SU-DHL-6 (cell line): ENCODE results near the gene PCLO.

Experiments
- H2AFZ ChIP-seq: fragments of 200-600 bp; sonication (generic); 2 replicates; pipeline ENCODE4 v1.6.1; 2014; ENCODE audit warnings: low read depth, mild to moderate bottlenecking, moderate library complexity, mixed read lengths, antibody characterized with exemption, low read length; ENCODE audit not compliant: severe bottlenecking
- H3F3A ChIP-seq: fragments of 200-600 bp; shearing (Covaris generic); 2 replicates; pipeline ENCODE4 v1.6.0; 2016; ENCODE audit warnings: antibody characterized with exemption, mild to moderate bottlenecking; ENCODE audit not compliant: insufficient read depth
- H3K27ac ChIP-seq: fragments of 200-600 bp; sonication (generic); 2 replicates; pipeline ENCODE4 v1.5.1; 2016; ENCODE audit warnings: low read depth, mild to moderate bottlenecking, low read length, moderate library complexity, mixed read lengths
- H3K27me3 ChIP-seq: fragments of 200-600 bp; sonication (generic), shearing (Covaris generic); 2 replicates; pipeline ENCODE4 v1.6.0; 2014; ENCODE audit warnings: mild to moderate bottlenecking, low read length
- H3K36me3 ChIP-seq: fragments of 200-600 bp; sonication (generic); 2 replicates; pipeline ENCODE4 v1.6.1; 2014; ENCODE audit warnings: mild to moderate bottlenecking, low read length, mixed read lengths
- H3K4me2 ChIP-seq: fragments of 300-600, 200-600 bp; shearing (Covaris generic), sonication (generic); 2 replicates; pipeline ENCODE4 v1.6.0; 2014; ENCODE audit warnings: low read length, low read depth, mild to moderate bottlenecking; ENCODE audit not compliant: poor library complexity, severe bottlenecking
- H3K4me3 ChIP-seq: fragments of 200-600 bp; sonication (generic); 2 replicates; pipeline ENCODE4 v1.5.1; 2014; ENCODE audit warnings: antibody characterized with exemption, low read length, mild to moderate bottlenecking, mixed read lengths; ENCODE audit not compliant: insufficient read depth, poor library complexity, severe bottlenecking
- H3K79me2 ChIP-seq: fragments of 200-600 bp; sonication (generic); 2 replicates; pipeline ENCODE4 v1.6.1; 2014; ENCODE audit warnings: mild to moderate bottlenecking, low read length, moderate library complexity; ENCODE audit not compliant: insufficient read depth
- H3K9ac ChIP-seq: fragments of 200-600 bp; sonication (generic); 2 replicates; pipeline ENCODE4 v1.7.0; 2014; ENCODE audit warnings: mild to moderate bottlenecking, low read length
- H3K9me2 ChIP-seq: fragments of 200-600 bp; sonication (generic); replicated peaks from 2 replicates; pipeline ENCODE4 v1.6.1; 2014; ENCODE audit warnings: low read length; ENCODE audit not compliant: insufficient read depth
- H3K9me3 ChIP-seq: fragments of 200-600 bp; sonication (generic); 2 replicates; pipeline ENCODE4 v1.6.1; 2014; ENCODE audit warnings: low read length, mixed read lengths; ENCODE audit not compliant: insufficient read depth
- H4K20me1 ChIP-seq: fragments of 200-600 bp; sonication (generic); 2 replicates; pipeline ENCODE4 v1.6.1; 2014; ENCODE audit warnings: low read depth, mild to moderate bottlenecking, antibody characterized with exemption, low read length, moderate library complexity, mixed read lengths
- CTCF ChIP-seq: fragments of 200-600 bp; sonication (generic); IDR thresholded peaks from one replicate; pipeline ENCODE4 v1.5.1; 2017; ENCODE audit warnings: antibody characterized with exemption, mild to moderate bottlenecking, low read length, moderate library complexity; ENCODE audit not compliant: insufficient read depth, poor library complexity, severe bottlenecking
- EZH2phosphoT487 ChIP-seq: fragments of 200-600 bp; sonication (generic), shearing (Covaris generic); conservative IDR thresholded peaks from 2 replicates; pipeline ENCODE4 v1.6.1; 2018; ENCODE audit warnings: mild to moderate bottlenecking, antibody characterized with exemption, low read length, moderate library complexity, mixed read lengths

Gene PCLO

GRCh38 chr7:83072576-83073517 lies 89.8 kb downstream of the PCLO start:
- TF ChIP-seq CTCF (no peak), EZH2phosphoT487 (no peak)
- H3K27ac ChIP-seq = no peak overlapping the region
- no peak overlapping the region for H3K4me2 ChIP-seq
- no peaks in the 10 kb centered on the region for H3K9me3 ChIP-seq
- no peaks in the 10 kb centered on the region for H3K79me2 ChIP-seq
- H3F3A ChIP-seq = no peaks in the 10 kb centered on the region
- H3K4me3 ChIP-seq = no peak overlapping the region
- no peak overlapping the region for H3K9ac ChIP-seq
- H3K9me2 ChIP-seq = no peaks in the 10 kb centered on the region
- H3K36me3 ChIP-seq = no peaks in the 10 kb centered on the region
- H2AFZ ChIP-seq = no peak overlapping the region
- H3K27me3 ChIP-seq = no peaks in the 10 kb centered on the region
- no peaks in the 10 kb centered on the region; the same call in 1 of the 2 replicates for H4K20me1 ChIP-seq

- H3K4me2 ChIP-seq = no peak overlapping the region
- H4K20me1 ChIP-seq = no peaks in the 10 kb centered on the region
- H3K9me2 ChIP-seq = no peaks in the 10 kb centered on the region
- no peaks in the 10 kb centered on the region for H3K36me3 ChIP-seq
- H3K27me3 ChIP-seq = no peaks in the 10 kb centered on the region
- H3K9ac ChIP-seq = no peak overlapping the region
- H3K79me2 ChIP-seq = no peaks in the 10 kb centered on the region
- no peaks in the 10 kb centered on the region for H3K9me3 ChIP-seq
- H3F3A ChIP-seq = no peaks in the 10 kb centered on the region
- no peak overlapping the region for H2AFZ ChIP-seq
- no peak overlapping the region for H3K4me3 ChIP-seq
- H3K27ac ChIP-seq = no peak overlapping the region
- TF ChIP-seq EZH2phosphoT487 = no peak
- TF ChIP-seq CTCF = no peak
Observed at GRCh38 chr7:83065714-83066113, 97.0 kb downstream of the PCLO start.

- Histone ChIP-seq H3K27me3 (no peaks in the 10 kb centered on the region), H3K27ac (no peak overlapping the region), H2AFZ (no peak overlapping the region), H3K36me3 (no peaks in the 10 kb centered on the region), H3K9ac (no peak overlapping the region), H4K20me1 (no peaks in the 10 kb centered on the region), H3K9me2 (no peaks in the 10 kb centered on the region), H3K79me2 (no peaks in the 10 kb centered on the region), H3F3A (no peaks in the 10 kb centered on the region), H3K9me3 (no peaks in the 10 kb centered on the region), H3K4me2 (no peak overlapping the region), H3K4me3 (no peak overlapping the region)
- TF ChIP-seq CTCF = no peak
- TF ChIP-seq EZH2phosphoT487 = no peak
Observed at GRCh38 chr7:83060218-83060617, 102.5 kb downstream of the PCLO start.
